ENCODE data around the gene SLC4A4.

Gene SLC4A4

DNA sequence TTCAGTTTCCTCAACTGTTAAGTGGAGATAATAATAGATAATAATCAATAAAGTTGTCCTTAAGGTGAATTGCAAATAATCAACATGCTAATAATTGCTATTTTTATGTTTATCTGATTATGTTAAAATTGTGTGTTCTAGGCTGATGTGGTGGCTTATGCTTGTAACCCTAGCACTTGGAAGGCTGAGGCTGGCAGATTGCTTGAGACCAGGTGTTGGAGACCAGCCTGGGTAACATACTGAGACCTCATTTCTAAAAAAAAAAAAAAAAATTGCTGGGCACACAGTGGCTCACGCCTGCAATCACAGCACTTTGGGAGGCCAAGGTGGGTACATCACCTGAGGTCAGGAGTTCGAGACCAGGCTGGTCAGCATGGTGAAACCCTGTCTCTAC, 269.9 kb downstream of the SLC4A4 start:
- no peak for DNase-seq

DNA sequence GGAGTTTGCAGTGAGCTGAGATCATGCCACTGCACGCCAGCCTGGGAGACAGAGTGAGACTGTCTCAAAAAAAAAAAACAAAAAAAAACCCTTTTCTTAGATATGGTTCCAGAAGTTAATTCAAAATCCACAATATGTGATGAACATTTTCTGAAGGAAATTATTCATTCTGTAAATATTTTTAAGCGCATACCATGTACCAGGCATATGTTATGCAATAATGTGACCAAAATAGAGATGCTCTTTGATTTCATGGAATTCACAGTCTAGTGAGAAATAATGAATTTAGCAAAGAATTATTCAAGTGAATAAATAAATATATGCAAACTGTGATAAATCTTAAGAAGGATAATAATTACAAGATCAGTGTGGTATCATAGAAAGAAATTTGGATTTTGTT, 270.3 kb downstream of the SLC4A4 start:
- DNase-seq: no peak

DNA sequence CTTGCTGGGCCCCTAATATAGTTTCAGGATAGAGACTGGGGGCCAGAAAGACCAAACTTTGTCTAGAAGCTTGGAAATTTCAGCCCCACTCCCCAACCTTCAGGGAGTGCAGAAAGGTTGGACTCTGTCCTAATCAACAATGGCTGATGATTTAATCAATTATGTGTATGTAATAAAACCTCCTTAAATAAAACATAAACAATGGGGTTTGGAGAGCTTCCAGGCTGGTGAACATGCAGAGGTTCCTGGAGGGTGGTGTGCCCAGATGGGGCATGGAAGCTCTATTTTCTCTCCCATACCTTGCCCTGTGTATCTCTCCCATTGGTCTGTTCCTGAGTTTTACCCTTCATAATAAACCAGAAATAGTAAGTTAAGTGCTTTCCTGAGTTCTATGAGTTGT, 270.8 kb downstream of the SLC4A4 start:
- DNase-seq: peak; percentile 4

DNA sequence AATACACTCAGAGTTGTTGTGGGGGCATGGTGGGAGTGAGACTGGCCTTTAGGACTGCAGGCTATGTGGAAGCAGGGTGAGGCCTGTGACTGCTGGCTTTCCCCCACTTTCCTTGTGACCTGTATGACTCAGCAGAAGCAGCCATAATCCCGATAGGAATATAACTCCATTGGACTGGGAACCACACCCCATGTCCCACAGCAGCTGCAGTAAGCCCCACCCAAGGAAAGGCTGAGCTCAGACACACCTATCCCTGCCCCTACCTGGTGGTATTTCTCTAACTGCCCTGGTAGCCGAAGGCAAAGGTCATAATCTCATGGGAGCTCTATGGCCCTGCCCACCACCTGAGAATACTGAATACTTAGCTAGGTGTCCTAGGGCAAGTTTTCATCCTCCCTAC, 275.8 kb downstream of the SLC4A4 start:
- no peak for DNase-seq

DNA sequence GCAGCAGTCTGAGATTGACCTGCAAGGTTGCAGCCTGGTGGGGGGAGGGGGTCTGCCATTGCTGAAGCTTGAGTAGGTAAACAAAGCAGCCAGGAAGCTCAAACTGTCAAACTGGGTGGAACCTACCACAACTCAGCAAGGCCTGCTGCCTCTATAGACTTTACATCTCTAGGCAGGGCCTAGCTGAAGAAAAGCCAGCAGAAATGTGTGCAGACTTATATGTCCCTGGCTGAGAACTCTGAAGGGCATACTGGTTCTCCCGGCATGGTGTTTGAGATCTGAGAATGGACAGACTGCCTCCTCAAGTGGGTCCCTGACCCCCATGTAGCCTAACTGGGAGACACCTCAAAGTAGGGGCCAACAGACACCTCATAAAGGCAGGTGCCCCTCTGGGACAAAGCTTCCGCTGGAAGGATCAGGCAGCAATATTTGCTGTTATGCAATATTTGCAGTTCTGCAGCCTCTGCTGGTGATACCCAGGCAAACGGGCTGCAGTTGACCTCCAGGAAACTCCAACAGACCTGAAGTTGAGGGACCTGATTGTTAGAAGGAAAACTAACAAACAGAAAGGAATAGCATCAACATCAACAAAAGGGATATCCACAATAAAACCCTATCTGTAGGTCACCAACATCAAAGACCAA, 277.5 kb downstream of the SLC4A4 start:
- DNase-seq: no peak

Data from DMS153 (cell line).